Body of pancreas (tissue), 4 donors: ENCODE results near the gene LNPK. TPM values are rescaled to one million over a fixed set of nuclear protein-coding genes. Genes with fewer than 3 reads are reported as not detected.

Source experiments
- ATAC-seq: fragments of 150-250 bp; one replicate; pipeline ENCODE4 v1.9.1; 2016
- DNase-seq, 4 donors: peaks; one replicate each; pipeline ENCODE4 v3.0.0-alpha.2; 2019
- H3K27ac ChIP-seq, 4 donors: fragments of 200-600 bp; sonication (generic); 1 replicate in 3 of 4; 2 replicates in 1 of 4; pipeline versions ENCODE4 v1.5.1 to v1.6.1; 2016 to 2019; ENCODE audit warnings: mild to moderate bottlenecking in 1 of 4, mixed read lengths in 1 of 4, moderate library complexity in 1 of 4
- H3K27me3 ChIP-seq, 2 donors: fragments of 200-600 bp; sonication (generic); one replicate each; pipeline ENCODE4 v1.6.0; 2016; ENCODE audit warnings: mild to moderate bottlenecking in 1 of 2
- H3K36me3 ChIP-seq, 2 donors: fragments of 200-600 bp; sonication (generic); replicated peaks in 1 of 2; 2 replicates each; pipeline ENCODE4 v1.5.1; 2016; ENCODE audit warnings: low read depth in 2 of 2; ENCODE audit not compliant: insufficient read depth in 1 of 2
- H3K4me1 ChIP-seq: fragments of 200-600 bp; sonication (generic); one replicate; pipeline ENCODE4 v1.6.0; 2016
- H3K4me3 ChIP-seq, 2 donors: fragments of 200-600 bp; sonication (generic); 1 replicate in 1 of 2; 2 replicates in 1 of 2; pipeline ENCODE4 v1.5.1; 2016 to 2019
- H3K9me3 ChIP-seq, 3 donors: fragments of 200-600 bp; sonication (generic); 1 replicate in 2 of 3; 2 replicates in 1 of 3; pipeline ENCODE4 v1.5.1; 2016
- POLR2A ChIP-seq, 3 donors: fragments of 450-650 bp; IDR thresholded peaks; one replicate each; pipeline ENCODE4 v1.6.1; 2016; ENCODE audit warnings: antibody characterized with exemption in 3 of 3, mild to moderate bottlenecking in 2 of 3
- WGBS, 2 donors: methylation state at CpG; one replicate each; pipeline ENCODE4 v1.1.5; 2017; 5-methylcytosine and 5-hydroxymethylcytosine counted together
- intact Hi-C: fragments of 100-400 bp; cut with DNase I; formaldehyde crosslinking; loops from one replicate; pipeline ENCODE4 v1.15.1; 2023
- total RNA-seq, 2 donors: library from RNA; depleted of rRNA; stranded (reverse); fragments of >200 nt; gene quantifications; one replicate each; pipeline ENCODE4 v1.1.0, GENCODE V29; 2016
- TF ChIP-seq, protein P1 (sequence below), 7 experiments: fragments of 450-650 bp in 4 of 7; fragments of 200-600 bp in 3 of 7; sonication (generic) in 3 of 7; IDR thresholded peaks; one replicate each; pipeline ENCODE4 v1.5.1; 2016 to 2019; ENCODE audit warnings: antibody characterized with exemption in 7 of 7

The LNPK gene
- total RNA-seq, 2 donors from 2014 or later, result 6.6 to 10.6 TPM

DNA sequence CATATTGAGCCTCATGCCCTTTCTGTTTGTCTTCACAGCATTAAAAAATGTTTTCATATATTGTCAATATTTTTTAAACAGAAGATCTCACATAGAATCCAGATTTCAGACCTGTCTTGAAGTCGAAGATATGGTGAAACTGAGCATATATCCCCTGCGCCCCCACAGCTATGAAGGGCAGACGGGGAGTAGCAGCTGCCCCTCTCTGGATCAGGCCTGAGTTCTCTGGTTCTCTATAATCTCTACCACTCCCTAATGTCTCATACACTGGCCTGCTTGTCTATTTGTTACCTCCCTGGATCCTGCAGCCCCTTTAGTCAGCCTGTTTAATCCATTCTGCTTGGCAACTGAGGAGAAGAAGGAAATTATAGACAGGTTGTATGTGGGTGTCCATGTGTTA, 122.4 kb downstream of the LNPK start:
- 88 to 91% methylated on average over 3 of the region's 3 CpGs for WGBS, 2 donors
- no peak for ATAC-seq

DNA sequence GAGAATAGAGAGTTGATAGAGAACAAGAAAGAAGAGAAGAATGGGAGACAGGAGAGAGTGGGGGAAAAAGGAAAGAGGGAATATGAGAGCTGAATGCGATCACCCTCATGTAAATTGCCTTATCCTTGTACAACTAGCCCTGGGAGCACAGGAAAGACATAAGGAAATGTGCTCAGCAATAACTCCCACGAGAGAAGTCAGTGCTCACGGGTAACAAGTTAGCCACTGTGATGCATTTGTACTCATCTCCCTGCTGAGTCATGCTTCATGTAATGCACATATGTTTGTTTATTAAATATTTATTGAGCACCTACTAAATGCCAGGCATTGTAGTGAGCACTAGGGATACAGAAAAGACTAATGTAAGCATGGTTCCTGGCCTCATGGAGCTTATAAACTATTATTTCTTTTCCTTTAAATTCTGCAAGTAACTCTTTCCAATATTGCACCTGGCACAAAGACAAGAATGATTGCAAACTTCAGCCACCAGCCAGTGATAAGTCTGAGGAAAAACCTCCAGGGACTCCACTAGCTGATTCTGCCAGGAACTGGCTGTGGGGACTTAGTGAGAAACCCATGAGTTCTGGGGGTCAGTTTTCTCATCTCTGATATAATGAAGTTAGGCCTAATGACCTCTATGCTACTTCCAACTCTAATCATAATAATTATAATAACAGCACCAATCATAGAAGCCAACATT, 124.1 kb downstream of the LNPK start:
- Histone ChIP-seq H3K36me3 (no peaks in the 10 kb centered on the region), H3K27me3 (no peaks in the 10 kb centered on the region), H3K9me3 (no peaks in the 10 kb centered on the region), H3K4me3 (no peak overlapping the region), H3K27ac (no peak overlapping the region), H3K4me1 (no peaks in the 10 kb centered on the region)
- DNase-seq (no peak), ATAC-seq (no peak)
- intact Hi-C loops, result no loop called here
- 63 to 71% methylated on average over 3 of the region's 3 CpGs for WGBS, 2 donors
- no peak for TF ChIP-seq POLR2A (IDR thresholded peaks at IDR 0.05)
- TF ChIP-seq, protein P1, sequence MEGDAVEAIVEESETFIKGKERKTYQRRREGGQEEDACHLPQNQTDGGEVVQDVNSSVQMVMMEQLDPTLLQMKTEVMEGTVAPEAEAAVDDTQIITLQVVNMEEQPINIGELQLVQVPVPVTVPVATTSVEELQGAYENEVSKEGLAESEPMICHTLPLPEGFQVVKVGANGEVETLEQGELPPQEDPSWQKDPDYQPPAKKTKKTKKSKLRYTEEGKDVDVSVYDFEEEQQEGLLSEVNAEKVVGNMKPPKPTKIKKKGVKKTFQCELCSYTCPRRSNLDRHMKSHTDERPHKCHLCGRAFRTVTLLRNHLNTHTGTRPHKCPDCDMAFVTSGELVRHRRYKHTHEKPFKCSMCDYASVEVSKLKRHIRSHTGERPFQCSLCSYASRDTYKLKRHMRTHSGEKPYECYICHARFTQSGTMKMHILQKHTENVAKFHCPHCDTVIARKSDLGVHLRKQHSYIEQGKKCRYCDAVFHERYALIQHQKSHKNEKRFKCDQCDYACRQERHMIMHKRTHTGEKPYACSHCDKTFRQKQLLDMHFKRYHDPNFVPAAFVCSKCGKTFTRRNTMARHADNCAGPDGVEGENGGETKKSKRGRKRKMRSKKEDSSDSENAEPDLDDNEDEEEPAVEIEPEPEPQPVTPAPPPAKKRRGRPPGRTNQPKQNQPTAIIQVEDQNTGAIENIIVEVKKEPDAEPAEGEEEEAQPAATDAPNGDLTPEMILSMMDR (IDR thresholded peaks at IDR 0.05), result no peak

More for the DNA sequence above, 122.4 kb downstream of the LNPK start:
- Histone ChIP-seq H3K36me3 (no peaks in the 10 kb centered on the region), H3K27ac (no peak overlapping the region), H3K4me3 (no peak overlapping the region), H3K4me1 (no peaks in the 10 kb centered on the region), H3K9me3 (no peaks in the 10 kb centered on the region), H3K27me3 (no peaks in the 10 kb centered on the region)
- intact Hi-C loops, result no loop called here
- TF ChIP-seq, protein P1 (IDR thresholded peaks at IDR 0.05), result no peak
- no peak for TF ChIP-seq POLR2A (IDR thresholded peaks at IDR 0.05)
- no peak for DNase-seq

DNA sequence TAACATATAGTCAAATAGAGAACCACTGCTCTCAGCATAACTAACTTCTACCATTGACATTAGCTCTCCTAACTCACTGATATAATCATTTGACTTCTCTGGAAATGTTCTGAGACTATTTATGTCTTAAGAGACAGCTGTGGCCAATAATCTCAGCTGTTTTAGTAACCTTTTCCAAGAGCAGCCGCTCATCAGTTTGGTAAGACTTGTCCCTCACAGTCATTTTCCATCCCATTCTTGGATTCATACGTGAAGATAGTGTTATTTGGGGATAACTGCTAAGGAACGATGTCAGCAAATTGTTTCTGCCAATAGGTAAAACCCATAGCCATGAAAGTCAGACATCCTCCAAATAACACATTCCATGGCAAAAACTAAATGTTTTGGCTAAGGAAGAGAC, 127.8 kb downstream of the LNPK start:
- ATAC-seq (no peak), DNase-seq (no peak)
- Histone ChIP-seq H3K9me3 (no peaks in the 10 kb centered on the region), H3K4me3 (no peak overlapping the region), H3K27me3 (no peaks in the 10 kb centered on the region), H3K4me1 (no peaks in the 10 kb centered on the region), H3K27ac (no peak overlapping the region), H3K36me3 (no peaks in the 10 kb centered on the region)
- TF ChIP-seq, protein P1 (IDR thresholded peaks at IDR 0.05), result no peak
- no peak for TF ChIP-seq POLR2A (IDR thresholded peaks at IDR 0.05)
- 70 to 73% methylated on average over 3 of the region's 3 CpGs for WGBS, 2 donors
- intact Hi-C loops, result no loop called here

Other genes starting within 250 kb of the LNPK start
- gene EVX2, start 81.7 kb upstream of the LNPK start, total RNA-seq, result not detected
- not detected for gene HOXD13, start 90.5 kb upstream of the LNPK start, total RNA-seq
- gene HOXD12, start 97.5 kb upstream of the LNPK start, total RNA-seq, result not detected
- gene HOXD11, start 105.0 kb upstream of the LNPK start, total RNA-seq, result not detected
- gene HOXD10, start 114.5 kb upstream of the LNPK start, total RNA-seq, result under 1 TPM in 1 of 2 donors, not detected in 1; 0.26 TPM
- gene HOXD9, start 120.5 kb upstream of the LNPK start, total RNA-seq, result 1 to 10 TPM in 1 of 2 donors, under 1 TPM in 1; 0.33 to 1.6 TPM
- gene HOXD8, start 127.4 kb upstream of the LNPK start, total RNA-seq, result 1 to 10 TPM; 2.6 to 3.1 TPM
- gene HOXD4, start 149.3 kb upstream of the LNPK start, total RNA-seq, result under 1 TPM in 1 of 2 donors, not detected in 1; 0.78 TPM
- gene HOXD3, start 155.0 kb upstream of the LNPK start, total RNA-seq, result under 1 TPM in 1 of 2 donors, not detected in 1; 0.26 TPM
- gene HOXD1, start 186.4 kb upstream of the LNPK start, total RNA-seq, result under 1 TPM in 1 of 2 donors, not detected in 1; 0.26 TPM